ENCODE results near the gene PP2D1. TPM values are rescaled to one million over a fixed set of nuclear protein-coding genes. Genes with fewer than 3 reads are reported as not detected.

Gene PP2D1
- total and polyA plus RNA-seq, 2 of the 8 experiments (the other 6 are each of a cell fraction or from before 2014, with no cell fraction given), result not detected

- H3K27me3 ChIP-seq (replicated peaks in 1 of 4; ENCODE audit: control insufficient read depth in 3 of 4, extremely low read depth in 1 of 4, insufficient read depth in 3 of 4, low read length in 3 of 4), result no peaks in the 10 kb centered on the region
- H3K56ac ChIP-seq (replicated peaks; ENCODE audit: insufficient read length, low read depth, low read length), result no peak overlapping the region
- no peak overlapping the region for H4K5ac ChIP-seq (ENCODE audit: insufficient read length, low read depth, low read length)
- H3K79me2 ChIP-seq (ENCODE audit: control insufficient read depth in 1 of 2, insufficient read depth in 2 of 2, low read length in 2 of 2), result no peaks in the 10 kb centered on the region
- WGBS, 2 experiments (ENCODE audit: extremely low coverage in 1 of 2, insufficient coverage in 1 of 2, insufficient read length in 1 of 2, insufficient replicate concordance in 2 of 2, low coverage in 1 of 2, low lambda C conversion rate in 2 of 2, missing lambda C conversion rate in 1 of 2), result 88% methylated on average over 2 of the region's 2 CpGs; no CpG with 5 or more reads in 1 of the 2 experiments
- DNase-seq (ENCODE audit: low read depth in 1 of 2, low spot score in 2 of 2) (no peak), FAIRE-seq (no peak)
- no peaks in the 10 kb centered on the region for H4K20me1 ChIP-seq (replicated peaks in 1 of 2; ENCODE audit: control insufficient read depth in 1 of 2, insufficient read depth in 2 of 2, low read length in 2 of 2)
- H3K4me2 ChIP-seq (ENCODE audit: insufficient read depth in 1 of 2, low read depth in 2 of 2, low read length in 2 of 2), result no peak overlapping the region
- no peak overlapping the region for H3K4ac ChIP-seq (replicated peaks; ENCODE audit: insufficient read length, low read depth, low read length)
- no peak overlapping the region for H2BK15ac ChIP-seq (ENCODE audit: low read length)
- no peak overlapping the region for H2BK12ac ChIP-seq (ENCODE audit: low read depth, low read length)
- no peaks in the 10 kb centered on the region for H3K79me1 ChIP-seq (ENCODE audit: low read depth, low read length)
- no peak overlapping the region for H2BK120ac ChIP-seq (replicated peaks; ENCODE audit: low read depth, low read length)
- no peak overlapping the region for H3K4me3 ChIP-seq (ENCODE audit: extremely low read depth in 1 of 4, insufficient read depth in 2 of 4, low read depth in 3 of 4, low read length in 4 of 4)
- no peak overlapping the region for H3K27ac ChIP-seq (ENCODE audit: low read depth, low read length)
- no peak overlapping the region for H2BK5ac ChIP-seq (ENCODE audit: low read depth, low read length)
- no peak overlapping the region for H3K14ac ChIP-seq (ENCODE audit: insufficient read length)
- ChIA-PET CTCF (ENCODE audit: partially characterized antibody) (interaction anchor here (0.7 to 1.3 kb wide), 4 partner anchors 12 to 113 kb away, joined by 3 to 6 read pairs (median 4); no protein-coding TSS in a partner anchor), POLR2A (ENCODE audit: partially characterized antibody) (no interaction called here)
- H3K9me3 ChIP-seq (ENCODE audit: insufficient read depth in 2 of 2, low read depth in 1 of 2, low read length in 1 of 2), result no peaks in the 10 kb centered on the region
- H3K23ac ChIP-seq (ENCODE audit: insufficient read length), result no peak overlapping the region
- no peak overlapping the region for H3K18ac ChIP-seq (ENCODE audit: extremely low read depth, low read length)
- TF ChIP-seq TEAD4 (IDR thresholded peaks at IDR 0.05; ENCODE audit: low read depth, low read length) (no peak), TBP (IDR thresholded peaks at IDR 0.05; ENCODE audit: low read depth, low read length) (no peak), CHD2 (IDR thresholded peaks at IDR 0.05; ENCODE audit: low read length) (no peak), TCF12 (IDR thresholded peaks at IDR 0.05; ENCODE audit: low read depth, low read length) (no peak), ASH2L (IDR thresholded peaks at IDR 0.05; ENCODE audit: low read length) (no peak), SIX5 (IDR thresholded peaks at IDR 0.05; ENCODE audit: low read depth, low read length) (no peak), KDM4A (IDR thresholded peaks at IDR 0.05; ENCODE audit: low read depth, low read length, severe bottlenecking) (no peak), FOSL1 (IDR thresholded peaks at IDR 0.05; ENCODE audit: insufficient read depth, low read depth, low read length) (no peak), CEBPB (IDR thresholded peaks at IDR 0.05; ENCODE audit: low read depth, low read length) (no peak), USF2 (IDR thresholded peaks at IDR 0.05; ENCODE audit: low read length) (no peak), NRF1 (IDR thresholded peaks at IDR 0.05; ENCODE audit: low read depth, low read length) (no peak)
- no peak overlapping the region for H2AFZ ChIP-seq (ENCODE audit: low read length)
- H3K9ac ChIP-seq (replicated peaks in 1 of 4; ENCODE audit: extremely low read depth in 1 of 4, low read depth in 3 of 4, low read length in 3 of 4), result no peak overlapping the region
- no peak overlapping the region for H4K8ac ChIP-seq (ENCODE audit: extremely low read depth, insufficient read depth, low read length)
- H3K36me3 ChIP-seq (ENCODE audit: control insufficient read depth in 2 of 4, insufficient read depth in 4 of 4, low read length in 3 of 4), result no peaks in the 10 kb centered on the region
- H4K91ac ChIP-seq (replicated peaks; ENCODE audit: insufficient read length, low read length), result no peak overlapping the region
- H2AK5ac ChIP-seq (ENCODE audit: low read depth, low read length), result no peak overlapping the region
- no peaks in the 10 kb centered on the region for H3K23me2 ChIP-seq (ENCODE audit: low read depth, low read length)
- no peaks in the 10 kb centered on the region for H3K4me1 ChIP-seq (replicated peaks in 1 of 4; ENCODE audit: control insufficient read depth in 3 of 4, insufficient read depth in 4 of 4, low read length in 3 of 4)
- H2BK20ac ChIP-seq (ENCODE audit: low read length), result no peak overlapping the region
These were observed 3.4 kb downstream of the PP2D1 start for GRCh38 chr3:20008646-20009045.

Measured in H1 (cell line).